CD14-positive monocyte (primary cell): ENCODE results near the gene CCDC51. TPM values are rescaled to one million over a fixed set of nuclear protein-coding genes. Genes with fewer than 3 reads are reported as not detected.

Source experiments
- DNase-seq, 3 donors: peaks; one replicate each; pipeline ENCODE4 v3.0.0-alpha.2; 2011 to 2022
- H2AFZ ChIP-seq: 2 replicates; pipeline ENCODE4 v1.6.0; 2012; ENCODE audit warnings: mild to moderate bottlenecking, low read depth, low read length, inconsistent platforms; ENCODE audit not compliant: insufficient read depth, poor library complexity, severe bottlenecking
- H3K27ac ChIP-seq, 2 donors: 1 replicate in 1 of 2; 2 replicates in 1 of 2; pipeline ENCODE4 v1.5.1; 2012 to 2013; ENCODE audit warnings: low read length in 2 of 2, control low read depth in 1 of 2, inconsistent platforms in 1 of 2, low read depth in 1 of 2, mild to moderate bottlenecking in 1 of 2
- H3K27me3 ChIP-seq, 2 donors: one replicate each; pipeline versions ENCODE4 v1.6.0 to v1.6.1; 2011 to 2013; ENCODE audit warnings: low read length in 2 of 2; ENCODE audit not compliant: control insufficient read depth in 2 of 2, insufficient read depth in 2 of 2
- H3K36me3 ChIP-seq, 2 donors: replicated peaks in 1 of 2; 1 replicate in 1 of 2; 2 replicates in 1 of 2; pipeline versions ENCODE4 v1.5.1 to v1.6.1; 2012 to 2013; ENCODE audit warnings: low read length in 2 of 2, control low read depth in 1 of 2, inconsistent platforms in 1 of 2, mild to moderate bottlenecking in 1 of 2; ENCODE audit not compliant: insufficient read depth in 2 of 2, control insufficient read depth in 1 of 2
- H3K4me1 ChIP-seq, 2 donors: 1 replicate in 1 of 2; 2 replicates in 1 of 2; pipeline versions ENCODE4 v1.5.1 to v1.6.1; 2012 to 2013; ENCODE audit warnings: low read length in 2 of 2, control low read depth in 1 of 2, inconsistent platforms in 1 of 2, mild to moderate bottlenecking in 1 of 2, moderate library complexity in 1 of 2; ENCODE audit not compliant: insufficient read depth in 2 of 2, control insufficient read depth in 1 of 2
- H3K4me2 ChIP-seq: replicated peaks from 2 replicates; pipeline ENCODE3; 2012; ENCODE audit warnings: low read length, moderate library complexity, mild to moderate bottlenecking; ENCODE audit not compliant: poor library complexity, severe bottlenecking; ENCODE audit errors: extremely low read depth
- H3K4me3 ChIP-seq, 3 experiments: fragments of 200-600 bp in 1 of 3; sonication (generic) in 1 of 3; replicated peaks in 1 of 3; 1 replicate in 2 of 3; 2 replicates in 1 of 3; pipeline ENCODE4 v1.5.1; 2011 to 2013; ENCODE audit warnings: low read length in 3 of 3, mild to moderate bottlenecking in 3 of 3, control low read depth in 2 of 3, low read depth in 2 of 3, inconsistent platforms in 1 of 3, moderate library complexity in 1 of 3
- H3K79me2 ChIP-seq: 2 replicates; pipeline ENCODE4 v1.6.0; 2012; ENCODE audit warnings: mild to moderate bottlenecking, control low read depth, inconsistent platforms, low read length, moderate library complexity; ENCODE audit not compliant: insufficient read depth
- H3K9ac ChIP-seq: 2 replicates; pipeline ENCODE4 v1.6.0; 2017; ENCODE audit warnings: low read length, mild to moderate bottlenecking; ENCODE audit not compliant: insufficient read depth, poor library complexity, severe bottlenecking
- H3K9me3 ChIP-seq, 2 donors: replicated peaks in 1 of 2; 1 replicate in 1 of 2; 2 replicates in 1 of 2; pipeline versions ENCODE4 v1.5.1 to v1.6.1; 2012 to 2013; ENCODE audit warnings: low read length in 2 of 2, control low read depth in 1 of 2; ENCODE audit not compliant: control insufficient read depth in 1 of 2, insufficient read depth in 1 of 2
- H4K20me1 ChIP-seq: 2 replicates; pipeline ENCODE4 v1.6.0; 2012; ENCODE audit warnings: mild to moderate bottlenecking, low read length, control low read depth, moderate library complexity; ENCODE audit not compliant: insufficient read depth
- H3K27ac Mint-ChIP-seq, 7 donors: one replicate each; pipeline ENCODE4 v1.8.0; 2020; ENCODE audit warnings: mild to moderate bottlenecking in 7 of 7, mixed read lengths in 7 of 7, moderate library complexity in 6 of 7, inconsistent platforms in 2 of 7
- H3K27me3 Mint-ChIP-seq, 3 donors: one replicate each; pipeline ENCODE4 v1.8.0; 2021 to 2022; ENCODE audit warnings: low read depth in 3 of 3, mild to moderate bottlenecking in 3 of 3, mixed read lengths in 3 of 3, moderate library complexity in 3 of 3, inconsistent platforms in 1 of 3
- H3K36me3 Mint-ChIP-seq, 2 donors: one replicate each; pipeline ENCODE4 v1.8.0; 2020; ENCODE audit warnings: mixed read lengths in 2 of 2, inconsistent platforms in 1 of 2, mild to moderate bottlenecking in 1 of 2
- H3K4me1 Mint-ChIP-seq: one replicate; pipeline ENCODE4 v1.8.0; 2020; ENCODE audit warnings: mild to moderate bottlenecking, mixed read lengths
- H3K4me3 Mint-ChIP-seq, 2 donors: one replicate each; pipeline ENCODE4 v1.8.0; 2020; ENCODE audit warnings: mild to moderate bottlenecking in 2 of 2, mixed read lengths in 2 of 2, moderate library complexity in 1 of 2
- H3K9me3 Mint-ChIP-seq, 7 donors: one replicate each; pipeline ENCODE4 v1.8.0; 2020 to 2022; ENCODE audit warnings: mixed read lengths in 7 of 7, mild to moderate bottlenecking in 6 of 7, moderate library complexity in 6 of 7, inconsistent platforms in 2 of 7
- WGBS: methylation state at CpG from one replicate; pipeline ENCODE4 v1.1.5; 2013; ENCODE audit warnings: missing lambda C conversion rate; ENCODE audit not compliant: insufficient coverage; 5-methylcytosine and 5-hydroxymethylcytosine counted together
- intact Hi-C, 2 donors: fragments of 100-400 bp; cut with micrococcal nuclease; formaldehyde crosslinking; loops; one replicate each; pipeline versions ENCODE4 v1.15.0 to v1.15.1; 2023
- polyA plus RNA-seq, 3 donors: library from polyadenylated mRNA; depleted of rRNA in 1 of 3; unstranded in 2 of 3; stranded (reverse) in 1 of 3; fragments of 300-500 nt in 2 of 3; fragments of >200 nt in 1 of 3; fragmentation: Illumina TruSeq in 2 of 3; gene quantifications; 1 replicate in 2 of 3; 2 replicates in 1 of 3; pipeline ENCODE4 v1.2.3, GENCODE V29; 2012 to 2021
- TF ChIP-seq, protein P1 (sequence below): fragments of 200-600 bp; IDR thresholded peaks from one replicate; pipeline ENCODE4 v1.8.0; 2022; ENCODE audit warnings: antibody characterized with exemption, mild to moderate bottlenecking

CCDC51 gene
- polyA plus RNA-seq, 3 donors, result 3.6 to 5.9 (median 5.4) TPM

DNA sequence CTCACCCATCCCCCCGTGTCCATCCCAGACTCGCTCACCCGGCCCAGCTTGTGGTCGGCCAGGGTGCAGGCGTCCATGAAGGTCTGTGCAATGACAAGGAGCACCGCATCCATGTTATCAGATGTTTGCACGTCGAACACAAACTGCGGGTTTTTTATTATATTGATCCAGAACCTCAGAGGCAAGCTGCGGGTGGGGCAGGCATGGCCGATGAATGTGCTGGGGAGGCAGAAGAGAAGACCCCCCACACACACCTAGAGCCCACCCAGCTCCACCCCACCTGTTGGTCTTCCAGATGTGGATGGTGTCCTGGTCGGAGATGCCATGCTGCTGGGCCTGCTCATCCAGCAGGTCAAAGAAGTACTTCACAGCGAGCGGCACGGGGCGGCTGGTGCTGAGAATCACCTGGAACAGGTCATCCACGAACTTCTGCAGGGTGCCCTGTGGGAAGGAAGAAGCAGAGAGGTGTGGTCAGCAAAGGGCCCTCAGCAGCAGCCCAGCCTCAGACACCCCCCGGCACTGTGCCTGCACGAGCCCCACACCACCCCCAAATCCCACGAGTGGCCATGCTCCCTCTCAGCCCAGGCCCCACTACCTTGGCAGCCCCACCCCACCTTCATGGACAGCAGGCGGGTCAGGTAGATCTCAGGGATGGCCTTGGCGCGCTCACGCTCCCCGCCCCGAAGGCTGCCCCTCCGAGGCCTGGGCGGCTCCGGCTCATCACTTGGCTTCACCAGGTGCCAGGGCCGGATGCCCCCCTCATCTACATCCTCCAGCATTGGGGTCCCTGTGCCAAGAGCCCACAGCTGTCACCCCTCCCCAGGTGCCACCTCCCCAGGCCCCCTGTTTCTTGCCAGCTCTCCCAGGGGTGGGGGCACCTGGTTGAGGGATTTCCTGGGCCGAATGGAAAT, 30.4 kb downstream of the CCDC51 start:
- H3K27me3 Mint-ChIP-seq, result peaks cover 0 to 4% (median 0%) of the 10 kb centered on the region in 3 donors
- H3K4me2 ChIP-seq, result no peak overlapping the region

DNA sequence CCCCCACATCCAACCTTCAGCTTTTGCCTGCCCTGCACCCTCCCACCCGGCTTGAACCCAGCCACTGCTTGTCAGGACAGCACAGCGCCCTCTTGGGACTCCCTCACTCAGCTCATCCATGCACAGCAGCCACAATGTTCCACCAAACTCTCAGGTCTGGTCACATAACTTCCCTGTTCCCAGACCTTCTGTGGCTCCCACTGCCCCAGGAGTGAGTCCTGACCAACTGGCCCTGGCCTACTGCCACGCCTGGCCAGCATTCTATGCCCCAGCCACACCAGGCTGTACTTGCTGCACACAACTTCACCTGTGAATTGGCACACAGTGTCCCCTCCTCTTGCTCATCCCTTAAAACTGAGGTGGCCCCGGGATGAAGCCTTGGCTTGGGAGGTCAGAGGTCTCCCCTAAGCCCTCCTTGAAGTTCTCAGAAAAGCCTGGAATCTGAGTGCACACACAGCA, 31.1 kb downstream of the CCDC51 start:
- no peaks in the 10 kb centered on the region for H3K9me3 Mint-ChIP-seq
- peak overlapping the region in 1 of 7 donors; percentile 51 for H3K27ac Mint-ChIP-seq
- Histone ChIP-seq H3K27me3 (no peaks in the 10 kb centered on the region), H2AFZ (no peak overlapping the region), H3K4me3 (no peak overlapping the region), H3K9me3 (no peaks in the 10 kb centered on the region), H3K79me2 (no peaks in the 10 kb centered on the region), H3K27ac (no peak overlapping the region), H3K36me3 (no peaks in the 10 kb centered on the region), H3K4me1 (no peaks in the 10 kb centered on the region), H3K4me2 (no peak overlapping the region), H3K9ac (no peak overlapping the region), H4K20me1 (no peaks in the 10 kb centered on the region)
- no peak for DNase-seq
- no peaks in the 10 kb centered on the region for H3K4me1 Mint-ChIP-seq
- intact Hi-C loops, result no loop called here
- no peaks in the 10 kb centered on the region for H3K36me3 Mint-ChIP-seq
- TF ChIP-seq, protein P1, sequence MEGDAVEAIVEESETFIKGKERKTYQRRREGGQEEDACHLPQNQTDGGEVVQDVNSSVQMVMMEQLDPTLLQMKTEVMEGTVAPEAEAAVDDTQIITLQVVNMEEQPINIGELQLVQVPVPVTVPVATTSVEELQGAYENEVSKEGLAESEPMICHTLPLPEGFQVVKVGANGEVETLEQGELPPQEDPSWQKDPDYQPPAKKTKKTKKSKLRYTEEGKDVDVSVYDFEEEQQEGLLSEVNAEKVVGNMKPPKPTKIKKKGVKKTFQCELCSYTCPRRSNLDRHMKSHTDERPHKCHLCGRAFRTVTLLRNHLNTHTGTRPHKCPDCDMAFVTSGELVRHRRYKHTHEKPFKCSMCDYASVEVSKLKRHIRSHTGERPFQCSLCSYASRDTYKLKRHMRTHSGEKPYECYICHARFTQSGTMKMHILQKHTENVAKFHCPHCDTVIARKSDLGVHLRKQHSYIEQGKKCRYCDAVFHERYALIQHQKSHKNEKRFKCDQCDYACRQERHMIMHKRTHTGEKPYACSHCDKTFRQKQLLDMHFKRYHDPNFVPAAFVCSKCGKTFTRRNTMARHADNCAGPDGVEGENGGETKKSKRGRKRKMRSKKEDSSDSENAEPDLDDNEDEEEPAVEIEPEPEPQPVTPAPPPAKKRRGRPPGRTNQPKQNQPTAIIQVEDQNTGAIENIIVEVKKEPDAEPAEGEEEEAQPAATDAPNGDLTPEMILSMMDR, result no peak
- 93% methylated on average over 4 of the region's 4 CpGs for WGBS
- H3K4me3 Mint-ChIP-seq, result no peak overlapping the region
- peaks cover 0 to 4% (median 0%) of the 10 kb centered on the region in 3 donors for H3K27me3 Mint-ChIP-seq

More for the DNA sequence above, 30.4 kb downstream of the CCDC51 start:
- Histone ChIP-seq H3K4me3 (no peak overlapping the region), H3K9me3 (no peaks in the 10 kb centered on the region), H3K27me3 (no peaks in the 10 kb centered on the region), H3K4me1 (no peaks in the 10 kb centered on the region), H3K9ac (no peak overlapping the region), H3K79me2 (no peaks in the 10 kb centered on the region), H3K36me3 (no peaks in the 10 kb centered on the region), H2AFZ (no peak overlapping the region), H4K20me1 (no peaks in the 10 kb centered on the region), H3K27ac (no peak overlapping the region)
- intact Hi-C loops, result no loop called here
- 95% methylated on average over 25 of the region's 31 CpGs for WGBS
- Mint-ChIP-seq H3K36me3 (no peaks in the 10 kb centered on the region), H3K9me3 (no peaks in the 10 kb centered on the region), H3K27ac (peak overlapping the region in 2 of 7 donors; percentile 18 to 51), H3K4me1 (no peaks in the 10 kb centered on the region), H3K4me3 (no peak overlapping the region)
- DNase-seq, result no peak
- TF ChIP-seq, protein P1, result no peak
